Endothelial cell of umbilical vein (primary cell): ENCODE results near the gene RETREG3. TPM values are rescaled to one million over a fixed set of nuclear protein-coding genes. Genes with fewer than 3 reads are reported as not detected.

Experiments
- BruUV-seq: library from RNA; stranded (reverse); fragments of 400-500 nt; replicated peaks from 2 replicates; lab custom pipeline; 2021; lab: Mats Ljungman, UMichigan
- CTCF ChIA-PET: fragments of 300-600, 350-600 bp; sonication (Branson Sonifier 250); formaldehyde crosslinking; loops from one replicate; lab custom pipeline; 2021; ENCODE audit warnings: antibody characterized with exemption, inconsistent platforms; lab: Charles Lee
- POLR2A ChIA-PET: fragments of 300-600, 350-600 bp; sonication (Branson Sonifier 250); formaldehyde crosslinking; loops from one replicate; lab custom pipeline; 2021; ENCODE audit warnings: antibody characterized with exemption, inconsistent platforms; lab: Charles Lee
- DNase-seq: peaks from one replicate; pipeline ENCODE4 v3.0.0-alpha.2; 2011; ENCODE audit warnings: low read depth, low spot score
- FAIRE-seq: peaks from 2 replicates; lab custom pipeline; 2011; peaks lifted over from hg19 to GRCh38; lab: Jason Lieb, UNC
- H2AFZ ChIP-seq: 2 replicates; pipeline ENCODE4 v1.6.0; 2012; ENCODE audit warnings: low read depth, low read length, control low read depth, inconsistent platforms
- H3K27ac ChIP-seq: 2 replicates; pipeline ENCODE4 v1.5.1; 2011; ENCODE audit warnings: low read depth, mild to moderate bottlenecking, control low read depth, low read length, moderate library complexity; ENCODE audit not compliant: insufficient read depth
- H3K27me3 ChIP-seq, 2 experiments: 2 replicates each; pipeline versions ENCODE4 v1.6.0 to v1.6.1; 2011; ENCODE audit warnings: low read length in 2 of 2, mixed read lengths in 1 of 2; ENCODE audit not compliant: control insufficient read depth in 2 of 2, insufficient read depth in 2 of 2
- H3K36me3 ChIP-seq, 2 experiments: 2 replicates in 1 of 2; 3 replicates in 1 of 2; pipeline ENCODE4 v1.5.1; 2011; ENCODE audit warnings: low read length in 2 of 2, mild to moderate bottlenecking in 1 of 2, moderate library complexity in 1 of 2; ENCODE audit not compliant: control insufficient read depth in 2 of 2, insufficient read depth in 2 of 2; ENCODE audit errors: extremely low read depth in 1 of 2
- H3K4me1 ChIP-seq: 3 replicates; pipeline ENCODE4 v1.5.1; 2011; ENCODE audit warnings: mild to moderate bottlenecking, low read length; ENCODE audit not compliant: control insufficient read depth, insufficient read depth; ENCODE audit errors: extremely low read depth
- H3K4me2 ChIP-seq: 2 replicates; pipeline ENCODE4 v1.6.1; 2011; ENCODE audit warnings: low read length, control low read depth, mixed read lengths; ENCODE audit not compliant: insufficient read depth
- H3K4me3 ChIP-seq, 3 experiments: fragments of 200-600 bp in 1 of 3; sonication (generic), shearing (Covaris generic) in 1 of 3; replicated peaks in 1 of 3; 2 replicates each; pipeline ENCODE4 v1.5.1; 2011 to 2016; ENCODE audit warnings: control low read depth in 3 of 3, low read length in 3 of 3, mild to moderate bottlenecking in 2 of 3, inconsistent platforms in 1 of 3, low read depth in 1 of 3, moderate library complexity in 1 of 3; ENCODE audit not compliant: insufficient read depth in 1 of 3
- H3K79me2 ChIP-seq: 2 replicates; pipeline ENCODE4 v1.6.0; 2012; ENCODE audit warnings: low read length, inconsistent platforms; ENCODE audit not compliant: control insufficient read depth, insufficient read depth
- H3K9ac ChIP-seq: replicated peaks from 2 replicates; pipeline ENCODE3; 2011; ENCODE audit warnings: low read length, control low read depth; ENCODE audit not compliant: insufficient read depth; ENCODE audit errors: extremely low read depth
- H3K9me1 ChIP-seq: replicated peaks from 3 replicates; pipeline ENCODE4 v1.6.0; 2011; ENCODE audit warnings: mild to moderate bottlenecking, low read length; ENCODE audit not compliant: control insufficient read depth, insufficient read depth; ENCODE audit errors: extremely low read depth
- H3K9me3 ChIP-seq: replicated peaks from 2 replicates; pipeline ENCODE4 v1.5.1; 2012; ENCODE audit warnings: low read length, inconsistent platforms; ENCODE audit not compliant: control insufficient read depth, insufficient read depth
- H4K20me1 ChIP-seq: replicated peaks from 2 replicates; pipeline ENCODE3; 2011; ENCODE audit warnings: mild to moderate bottlenecking, low read length; ENCODE audit not compliant: control insufficient read depth, insufficient read depth; ENCODE audit errors: extremely low read depth
- EZH2 ChIP-seq: IDR thresholded peaks from 2 replicates; pipeline ENCODE4 v1.6.1; 2012; ENCODE audit warnings: borderline replicate concordance, low read depth, mild to moderate bottlenecking, moderate library complexity, low read length, inconsistent platforms; ENCODE audit not compliant: severe bottlenecking
- FOS ChIP-seq: IDR thresholded peaks from 2 replicates; pipeline ENCODE4 v1.6.1; 2011; ENCODE audit warnings: mild to moderate bottlenecking, low read length, moderate library complexity, borderline replicate concordance; ENCODE audit not compliant: insufficient read depth
- GATA2 ChIP-seq: IDR thresholded peaks from 2 replicates; pipeline ENCODE4 v1.7.0; 2011; ENCODE audit warnings: low read depth, mild to moderate bottlenecking, moderate library complexity, mixed read lengths, low read length; ENCODE audit not compliant: insufficient read length, insufficient read depth
- JUN ChIP-seq: IDR thresholded peaks from 2 replicates; pipeline ENCODE4 v1.6.1; 2011; ENCODE audit warnings: borderline replicate concordance, low read depth; ENCODE audit not compliant: insufficient read length, insufficient read depth
- MYC ChIP-seq: IDR thresholded peaks from one replicate; pipeline ENCODE4 v1.6.1; 2011; ENCODE audit warnings: mild to moderate bottlenecking, low read depth, low read length
- POLR2A ChIP-seq: IDR thresholded peaks from 2 replicates; pipeline ENCODE4 v1.6.1; 2012; ENCODE audit warnings: low read depth, mild to moderate bottlenecking, control low read depth, low read length
- POLR2AphosphoS5 ChIP-seq: IDR thresholded peaks from 2 replicates; pipeline ENCODE4 v1.6.1; 2012; ENCODE audit warnings: low read depth, mild to moderate bottlenecking, control low read depth, low read length, moderate library complexity; ENCODE audit not compliant: insufficient read depth
- dilution Hi-C: fragments of 300-500 bp; cut with MboI; formaldehyde crosslinking; loops from one replicate; pipeline ENCODE4 v1.15.0; 2019; ENCODE audit warnings: low sequenced_read_pairs; ENCODE audit not compliant: extremely low pct_ligation_motif_present
- intact Hi-C: fragments of 100-400 bp; cut with micrococcal nuclease; formaldehyde crosslinking; loops from one replicate; pipeline ENCODE4 v1.10.0; 2022
- polyA plus RNA-seq, 4 experiments: library from polyadenylated mRNA; depleted of rRNA in 3 of 4; stranded (reverse) in 3 of 4; unstranded in 1 of 4; fragments of >200 nt; gene quantifications; 2 replicates each; pipeline versions ENCODE4 v1.2.1 to v1.2.3, GENCODE V29; 2011 to 2012; ENCODE audit warnings: missing spikeins in 1 of 4
- total RNA-seq: library from RNA; stranded (reverse); gene quantifications from 2 replicates; pipeline ENCODE4 v1.2.3, GENCODE V29; 2021
- TF ChIP-seq, protein P1 (sequence below), 2 donors: IDR thresholded peaks; 1 replicate in 1 of 2; 2 replicates in 1 of 2; pipeline ENCODE4 v1.5.1; 2011; ENCODE audit warnings: low read length in 2 of 2, mild to moderate bottlenecking in 2 of 2, moderate library complexity in 2 of 2, control low read depth in 1 of 2, inconsistent platforms in 1 of 2, low read depth in 1 of 2; ENCODE audit not compliant: insufficient read depth in 1 of 2; ENCODE audit errors: extremely low read depth in 1 of 2
- TF ChIP-seq, protein P2 (sequence below): IDR thresholded peaks from 2 replicates; pipeline ENCODE4 v1.6.1; 2011; ENCODE audit not compliant: insufficient read depth, insufficient read length

The RETREG3 gene
- total and polyA plus RNA-seq, 2 donors (not counting 3 experiments of a cell fraction or from before 2014, with no cell fraction given), result 36.2 to 53.4 TPM

DNA sequence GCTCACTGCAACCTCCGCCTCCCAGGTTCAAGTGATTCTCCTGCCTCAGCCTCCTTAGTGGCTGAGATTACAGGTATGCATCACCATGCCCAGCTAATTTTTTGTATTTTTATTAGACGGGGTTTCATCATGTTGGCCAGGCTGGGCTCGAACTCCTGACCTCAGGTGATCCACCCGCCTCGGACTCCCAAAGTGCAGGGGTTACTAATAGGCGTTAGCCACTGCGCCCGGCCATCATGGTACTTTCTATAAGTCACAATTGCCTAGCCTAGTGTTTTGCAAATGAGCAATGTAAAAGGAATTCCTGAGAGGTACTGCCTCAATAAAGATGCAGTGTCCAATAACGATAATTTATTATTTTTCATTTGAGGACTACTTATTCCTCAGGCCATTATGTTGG, 17.8 kb downstream of the RETREG3 start:
- Histone ChIP-seq H3K4me3 (no peak overlapping the region), H3K27me3 (no peaks in the 10 kb centered on the region), H3K79me2 (no peaks in the 10 kb centered on the region), H3K9me3 (no peaks in the 10 kb centered on the region), H3K9ac (no peak overlapping the region), H3K27ac (no peak overlapping the region), H3K4me2 (no peak overlapping the region), H3K36me3 (peaks cover 7 to 15% of the 10 kb centered on the region in 2 experiments), H3K4me1 (no peaks in the 10 kb centered on the region), H3K9me1 (no peaks in the 10 kb centered on the region), H4K20me1 (no peaks in the 10 kb centered on the region), H2AFZ (no peak overlapping the region)
- no peak for FAIRE-seq
- TF ChIP-seq FOS, result no peak
- ChIA-PET CTCF (interaction anchor here (1.1 to 2.6 kb wide), 2 partner anchors 9 to 13 kb away, joined by 3 to 13 read pairs; partner anchors contain the start of gene PSMC3IP), POLR2A (no interaction called here)
- DNase-seq, result no peak
- intact Hi-C loops, result no loop called here
- dilution Hi-C loops, result no loop called here
- BruUV-seq, result no TSS peak

DNA sequence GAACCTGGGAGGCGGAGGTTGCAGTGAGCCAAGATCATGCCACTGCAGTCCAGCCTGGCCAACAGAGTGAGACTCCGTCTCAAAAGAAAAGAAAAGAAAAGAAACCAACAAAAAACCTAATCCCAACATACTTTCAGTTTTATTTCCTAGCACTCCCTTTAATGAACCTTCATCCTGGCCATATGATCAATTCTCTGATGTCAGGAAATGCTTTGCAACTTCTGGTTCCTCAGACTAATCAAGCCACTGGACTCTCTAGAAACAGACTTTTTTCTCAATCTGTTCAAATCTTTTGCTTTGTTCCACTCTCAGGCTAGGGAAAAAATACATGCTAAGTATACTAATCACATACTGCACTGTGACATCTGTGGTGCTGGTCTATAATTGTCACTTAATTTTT, 18.3 kb downstream of the RETREG3 start:
- no peaks in the 10 kb centered on the region for H3K27me3 ChIP-seq
- dilution Hi-C loops, result no loop called here
- H3K9ac ChIP-seq, result no peak overlapping the region
- H3K9me3 ChIP-seq, result no peaks in the 10 kb centered on the region
- no peaks in the 10 kb centered on the region for H3K79me2 ChIP-seq
- no peak overlapping the region for H3K4me3 ChIP-seq
- no peaks in the 10 kb centered on the region for H3K4me1 ChIP-seq
- H3K9me1 ChIP-seq, result no peaks in the 10 kb centered on the region
- ChIA-PET POLR2A (no interaction called here), CTCF (interaction anchor here (0.7 to 1.1 kb wide), 2 partner anchors 9 to 13 kb away, joined by 3 read pairs; no protein-coding TSS in a partner anchor)
- DNase-seq (no peak), FAIRE-seq (no peak)
- BruUV-seq, result no TSS peak
- peaks cover 8 to 17% of the 10 kb centered on the region in 2 experiments for H3K36me3 ChIP-seq
- H2AFZ ChIP-seq, result no peak overlapping the region
- no peaks in the 10 kb centered on the region for H4K20me1 ChIP-seq
- intact Hi-C loops, result no loop called here
- no peak overlapping the region for H3K27ac ChIP-seq
- no peak overlapping the region for H3K4me2 ChIP-seq
- TF ChIP-seq JUN (no peak), FOS (no peak), EZH2 (no peak), POLR2AphosphoS5 (no peak), MYC (no peak), POLR2A (no peak), GATA2 (no peak)
- TF ChIP-seq, protein P1, sequence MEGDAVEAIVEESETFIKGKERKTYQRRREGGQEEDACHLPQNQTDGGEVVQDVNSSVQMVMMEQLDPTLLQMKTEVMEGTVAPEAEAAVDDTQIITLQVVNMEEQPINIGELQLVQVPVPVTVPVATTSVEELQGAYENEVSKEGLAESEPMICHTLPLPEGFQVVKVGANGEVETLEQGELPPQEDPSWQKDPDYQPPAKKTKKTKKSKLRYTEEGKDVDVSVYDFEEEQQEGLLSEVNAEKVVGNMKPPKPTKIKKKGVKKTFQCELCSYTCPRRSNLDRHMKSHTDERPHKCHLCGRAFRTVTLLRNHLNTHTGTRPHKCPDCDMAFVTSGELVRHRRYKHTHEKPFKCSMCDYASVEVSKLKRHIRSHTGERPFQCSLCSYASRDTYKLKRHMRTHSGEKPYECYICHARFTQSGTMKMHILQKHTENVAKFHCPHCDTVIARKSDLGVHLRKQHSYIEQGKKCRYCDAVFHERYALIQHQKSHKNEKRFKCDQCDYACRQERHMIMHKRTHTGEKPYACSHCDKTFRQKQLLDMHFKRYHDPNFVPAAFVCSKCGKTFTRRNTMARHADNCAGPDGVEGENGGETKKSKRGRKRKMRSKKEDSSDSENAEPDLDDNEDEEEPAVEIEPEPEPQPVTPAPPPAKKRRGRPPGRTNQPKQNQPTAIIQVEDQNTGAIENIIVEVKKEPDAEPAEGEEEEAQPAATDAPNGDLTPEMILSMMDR (IDR thresholded peaks at IDR 0.05; ENCODE audit: extremely low read depth in 1 of 2, insufficient read depth in 1 of 2, low read depth in 1 of 2, low read length in 2 of 2), result no peak
- TF ChIP-seq, protein P2, sequence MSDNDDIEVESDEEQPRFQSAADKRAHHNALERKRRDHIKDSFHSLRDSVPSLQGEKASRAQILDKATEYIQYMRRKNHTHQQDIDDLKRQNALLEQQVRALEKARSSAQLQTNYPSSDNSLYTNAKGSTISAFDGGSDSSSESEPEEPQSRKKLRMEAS, result no peak
